ENCODE measurements around the gene MGLL.

Gene MGLL

DNA sequence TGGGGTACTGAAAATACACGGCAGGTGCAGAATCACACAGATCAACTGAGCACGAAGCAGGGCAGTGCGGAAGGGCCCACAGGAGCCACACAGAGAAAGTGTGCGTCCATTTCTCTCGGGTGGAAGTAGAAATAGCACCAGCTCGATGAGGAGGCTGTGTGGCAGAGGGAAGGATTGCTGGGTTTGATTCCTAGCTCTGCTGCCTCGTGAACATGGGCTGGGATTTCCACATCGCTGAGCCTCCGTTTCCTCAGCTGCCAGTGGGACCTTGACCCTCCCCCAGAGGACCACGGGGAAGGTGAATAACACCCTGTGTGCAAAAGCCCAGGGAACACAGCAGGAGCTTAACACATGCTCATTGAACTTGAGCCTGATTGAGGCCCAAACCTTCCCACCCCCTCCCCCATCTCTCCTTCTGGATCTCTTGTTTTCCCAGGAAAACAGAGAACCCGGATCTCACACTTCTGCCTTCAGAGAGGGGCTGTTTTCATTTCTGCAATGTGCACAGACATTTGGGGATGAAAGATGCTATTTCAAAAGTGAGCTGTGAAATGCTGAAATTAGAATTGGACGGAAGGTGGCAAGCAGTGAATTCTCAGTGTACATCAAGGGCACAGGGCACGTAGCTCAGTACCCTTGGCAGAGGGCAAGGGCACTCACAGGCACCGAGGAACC is 111.2 kb downstream of the MGLL start:
- Histone ChIP-seq H3K79me2 (ENCODE audit: insufficient read depth, low read length) (no peaks in the 10 kb centered on the region), H3K27me3 (ENCODE audit: insufficient read depth, low read length, poor library complexity) (peaks cover 4% of the 10 kb centered on the region), H3K9ac (ENCODE audit: low read depth, low read length) (no peak overlapping the region), H3K9me3 (ENCODE audit: insufficient read depth, low read length, severe bottlenecking) (no peaks in the 10 kb centered on the region), H3K27ac (ENCODE audit: low read length) (no peak overlapping the region), H2AFZ (ENCODE audit: low read depth, low read length) (no peak overlapping the region), H3K36me3 (ENCODE audit: insufficient read depth, low read length) (no peaks in the 10 kb centered on the region), H3K4me2 (ENCODE audit: insufficient read depth, low read length) (no peak overlapping the region), H4K20me1 (ENCODE audit: insufficient read depth, low read length) (no peaks in the 10 kb centered on the region), H3K4me1 (ENCODE audit: insufficient read depth, low read length) (no peaks in the 10 kb centered on the region), H3K4me3 (ENCODE audit: low read depth in 1 of 2, low read length in 2 of 2) (no peak overlapping the region)
- DNase-seq (no peak), ATAC-seq (ENCODE audit: insufficient read depth, low read depth) (no peak)
- TF ChIP-seq EZH2 (IDR thresholded peaks at IDR 0.05; ENCODE audit: borderline replicate concordance, low read depth, low read length, severe bottlenecking), result no peak
- TF ChIP-seq, protein P1, sequence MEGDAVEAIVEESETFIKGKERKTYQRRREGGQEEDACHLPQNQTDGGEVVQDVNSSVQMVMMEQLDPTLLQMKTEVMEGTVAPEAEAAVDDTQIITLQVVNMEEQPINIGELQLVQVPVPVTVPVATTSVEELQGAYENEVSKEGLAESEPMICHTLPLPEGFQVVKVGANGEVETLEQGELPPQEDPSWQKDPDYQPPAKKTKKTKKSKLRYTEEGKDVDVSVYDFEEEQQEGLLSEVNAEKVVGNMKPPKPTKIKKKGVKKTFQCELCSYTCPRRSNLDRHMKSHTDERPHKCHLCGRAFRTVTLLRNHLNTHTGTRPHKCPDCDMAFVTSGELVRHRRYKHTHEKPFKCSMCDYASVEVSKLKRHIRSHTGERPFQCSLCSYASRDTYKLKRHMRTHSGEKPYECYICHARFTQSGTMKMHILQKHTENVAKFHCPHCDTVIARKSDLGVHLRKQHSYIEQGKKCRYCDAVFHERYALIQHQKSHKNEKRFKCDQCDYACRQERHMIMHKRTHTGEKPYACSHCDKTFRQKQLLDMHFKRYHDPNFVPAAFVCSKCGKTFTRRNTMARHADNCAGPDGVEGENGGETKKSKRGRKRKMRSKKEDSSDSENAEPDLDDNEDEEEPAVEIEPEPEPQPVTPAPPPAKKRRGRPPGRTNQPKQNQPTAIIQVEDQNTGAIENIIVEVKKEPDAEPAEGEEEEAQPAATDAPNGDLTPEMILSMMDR (IDR thresholded peaks at IDR 0.05; ENCODE audit: borderline replicate concordance, extremely low read depth, low read length, poor library complexity, severe bottlenecking), result no peak

DNA sequence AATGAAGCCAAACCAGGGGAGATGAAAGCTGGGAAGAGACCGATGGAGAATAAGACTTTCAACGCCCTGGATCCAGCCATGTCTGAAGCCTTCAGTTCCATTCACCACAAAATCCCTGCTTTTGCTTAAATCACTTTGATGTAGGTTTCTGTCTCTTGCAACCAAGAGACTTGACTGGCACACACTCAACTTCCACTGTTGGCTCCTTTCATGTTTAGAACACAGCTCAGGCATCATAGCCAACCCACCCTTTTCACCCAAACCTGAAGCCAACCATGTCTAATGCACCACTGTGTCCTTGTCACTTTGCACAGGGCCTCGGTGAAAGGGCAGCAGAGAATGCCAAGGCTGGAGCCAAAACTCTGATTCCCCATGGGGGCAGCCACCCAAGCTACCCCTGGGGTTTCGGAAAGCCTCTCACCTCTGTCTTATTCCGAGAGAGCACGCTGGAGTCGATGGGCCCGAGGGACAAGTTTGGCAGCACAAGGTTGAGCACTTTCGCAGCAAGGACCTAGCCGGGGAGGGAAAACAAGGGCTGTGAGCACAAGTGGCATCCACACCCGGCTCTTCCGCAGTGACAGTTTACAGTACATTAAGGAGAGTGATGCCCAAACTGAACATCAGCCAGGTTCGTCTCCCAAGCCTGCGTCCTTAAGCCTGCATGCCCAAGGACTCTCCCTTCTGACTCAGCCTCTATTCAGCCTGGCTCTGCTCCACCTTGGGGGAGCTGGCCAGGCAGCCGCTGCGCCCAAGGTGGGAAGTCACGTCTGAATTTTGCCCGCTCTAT is 112.0 kb downstream of the MGLL start:
- H3K9me3 ChIP-seq (ENCODE audit: insufficient read depth, low read length, severe bottlenecking), result no peaks in the 10 kb centered on the region

DNA sequence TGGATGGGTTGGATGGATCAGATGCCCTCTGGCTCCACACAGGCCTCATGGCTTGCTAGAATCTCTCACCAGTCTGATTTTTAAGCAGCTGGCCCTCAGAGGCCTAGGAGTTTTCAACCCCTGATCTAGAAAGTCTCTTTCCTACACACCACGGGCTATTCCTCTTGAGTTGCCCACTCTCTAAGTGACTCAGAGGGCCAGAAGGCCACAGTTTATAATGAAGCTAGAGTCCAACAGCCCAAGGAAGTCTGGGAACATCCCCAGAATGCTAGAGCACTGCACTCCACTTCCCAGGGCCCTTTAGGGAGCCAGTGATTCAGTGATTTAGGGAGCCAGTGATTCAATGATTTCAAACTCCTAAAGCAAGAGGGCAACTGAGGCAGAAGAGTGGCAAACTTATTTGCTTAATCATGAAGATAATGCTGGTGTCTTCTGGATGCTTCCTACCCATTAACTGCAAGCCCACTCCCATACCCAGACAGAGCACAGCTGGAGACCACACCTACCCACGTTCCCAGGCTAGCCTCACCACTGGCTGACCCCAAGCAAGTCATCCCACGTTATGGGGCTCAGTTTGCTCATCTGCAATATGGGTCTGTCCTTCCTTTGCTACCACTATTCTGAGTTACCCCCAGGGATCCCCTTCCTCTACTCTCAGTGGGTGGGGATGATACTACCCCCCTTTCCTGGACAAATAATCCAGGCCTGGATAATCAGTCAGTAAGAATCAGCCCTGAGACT is 112.8 kb downstream of the MGLL start:
- no peak for ATAC-seq (ENCODE audit: insufficient read depth, low read depth)
- DNase-seq, result no peak
- H3K4me3 ChIP-seq (ENCODE audit: low read depth in 1 of 2, low read length in 2 of 2), result no peak overlapping the region
- no peaks in the 10 kb centered on the region for H3K27me3 ChIP-seq (ENCODE audit: insufficient read depth, low read length, poor library complexity)
- H3K79me2 ChIP-seq (ENCODE audit: insufficient read depth, low read length), result no peaks in the 10 kb centered on the region
- H3K9ac ChIP-seq (ENCODE audit: low read depth, low read length), result no peak overlapping the region
- no peak for TF ChIP-seq EZH2 (IDR thresholded peaks at IDR 0.05; ENCODE audit: borderline replicate concordance, low read depth, low read length, severe bottlenecking)
- TF ChIP-seq, protein P1 (IDR thresholded peaks at IDR 0.05; ENCODE audit: borderline replicate concordance, extremely low read depth, low read length, poor library complexity, severe bottlenecking), result no peak
- no peaks in the 10 kb centered on the region for H3K9me3 ChIP-seq (ENCODE audit: insufficient read depth, low read length, severe bottlenecking)
- no peak overlapping the region for H2AFZ ChIP-seq (ENCODE audit: low read depth, low read length)
- H3K36me3 ChIP-seq (ENCODE audit: insufficient read depth, low read length), result no peaks in the 10 kb centered on the region
- H3K4me2 ChIP-seq (ENCODE audit: insufficient read depth, low read length), result no peak overlapping the region
- no peaks in the 10 kb centered on the region for H3K4me1 ChIP-seq (ENCODE audit: insufficient read depth, low read length)
- H4K20me1 ChIP-seq (ENCODE audit: insufficient read depth, low read length), result no peaks in the 10 kb centered on the region
- H3K27ac ChIP-seq (ENCODE audit: low read length), result no peak overlapping the region

More for the DNA sequence above, 112.0 kb downstream of the MGLL start:
- DNase-seq (no peak), ATAC-seq (ENCODE audit: insufficient read depth, low read depth) (no peak)
- Histone ChIP-seq H3K4me2 (ENCODE audit: insufficient read depth, low read length) (no peak overlapping the region), H3K36me3 (ENCODE audit: insufficient read depth, low read length) (no peaks in the 10 kb centered on the region), H3K79me2 (ENCODE audit: insufficient read depth, low read length) (no peaks in the 10 kb centered on the region), H4K20me1 (ENCODE audit: insufficient read depth, low read length) (no peaks in the 10 kb centered on the region), H3K27me3 (ENCODE audit: insufficient read depth, low read length, poor library complexity) (no peaks in the 10 kb centered on the region), H3K27ac (ENCODE audit: low read length) (no peak overlapping the region), H3K4me1 (ENCODE audit: insufficient read depth, low read length) (no peaks in the 10 kb centered on the region), H3K4me3 (ENCODE audit: low read depth in 1 of 2, low read length in 2 of 2) (no peak overlapping the region), H2AFZ (ENCODE audit: low read depth, low read length) (no peak overlapping the region), H3K9ac (ENCODE audit: low read depth, low read length) (no peak overlapping the region)
- TF ChIP-seq, protein P1 (IDR thresholded peaks at IDR 0.05; ENCODE audit: borderline replicate concordance, extremely low read depth, low read length, poor library complexity, severe bottlenecking), result no peak
- TF ChIP-seq EZH2 (IDR thresholded peaks at IDR 0.05; ENCODE audit: borderline replicate concordance, low read depth, low read length, severe bottlenecking), result no peak
